GM23248 (cell line): Measurements from ENCODE around the gene ADM. TPM values are rescaled to one million over a fixed set of nuclear protein-coding genes. Genes with fewer than 3 reads are reported as not detected.

Experiments used
- DNase-seq: peaks from one replicate; pipeline ENCODE4 v3.0.0-alpha.2; 2015
- H2AFZ ChIP-seq: fragments of 200-600 bp; sonication (generic); 2 replicates; pipeline ENCODE4 v1.6.1; 2016; ENCODE audit warnings: antibody characterized with exemption
- H3F3A ChIP-seq: fragments of 200-600 bp; sonication (generic); 2 replicates; pipeline ENCODE4 v1.6.1; 2016; ENCODE audit warnings: mild to moderate bottlenecking, antibody characterized with exemption, mixed run types; ENCODE audit not compliant: insufficient read depth
- H3K27ac ChIP-seq: fragments of 200-600 bp; sonication (generic); 2 replicates; pipeline ENCODE4 v1.5.1; 2016; ENCODE audit warnings: mild to moderate bottlenecking
- H3K27me3 ChIP-seq: fragments of 200-600 bp; sonication (generic); replicated peaks from 2 replicates; pipeline ENCODE4 v1.6.1; 2016; ENCODE audit warnings: mild to moderate bottlenecking; ENCODE audit not compliant: insufficient read depth
- H3K36me3 ChIP-seq: fragments of 200-600 bp; sonication (generic); 2 replicates; pipeline ENCODE4 v1.6.1; 2016; ENCODE audit warnings: low read depth, mild to moderate bottlenecking
- H3K4me1 ChIP-seq: fragments of 200-600 bp; sonication (generic); 2 replicates; pipeline ENCODE4 v1.6.1; 2016; ENCODE audit warnings: mild to moderate bottlenecking; ENCODE audit not compliant: insufficient read depth
- H3K4me2 ChIP-seq: fragments of 200-600 bp; sonication (generic); one replicate; pipeline ENCODE4 v1.6.1; 2016; ENCODE audit warnings: mild to moderate bottlenecking; ENCODE audit not compliant: unreplicated experiment
- H3K4me3 ChIP-seq: fragments of 200-600 bp; sonication (generic); 2 replicates; pipeline ENCODE4 v1.5.1; 2016; ENCODE audit warnings: mild to moderate bottlenecking
- H3K79me2 ChIP-seq: fragments of 200-600 bp; sonication (generic); 2 replicates; pipeline ENCODE4 v1.6.1; 2016; ENCODE audit warnings: mild to moderate bottlenecking; ENCODE audit not compliant: insufficient read depth
- H3K9ac ChIP-seq: fragments of 200-600 bp; sonication (generic); 2 replicates; pipeline ENCODE4 v1.6.1; 2016; ENCODE audit warnings: mild to moderate bottlenecking
- H3K9me2 ChIP-seq: fragments of 200-600 bp; sonication (generic); 2 replicates; pipeline ENCODE4 v1.6.1; 2016; ENCODE audit warnings: mixed run types, mild to moderate bottlenecking, moderate library complexity; ENCODE audit not compliant: insufficient read depth
- H3K9me3 ChIP-seq: fragments of 200-600 bp; sonication (generic); one replicate; pipeline ENCODE4 v1.6.1; 2017; ENCODE audit warnings: low read depth
- H4K20me1 ChIP-seq: fragments of 200-600 bp; sonication (generic); 2 replicates; pipeline ENCODE4 v1.6.0; 2016; ENCODE audit not compliant: insufficient read depth
- EZH2 ChIP-seq: fragments of 200-600 bp; sonication (generic); IDR thresholded peaks from 2 replicates; pipeline ENCODE4 v1.6.1; 2018; ENCODE audit warnings: antibody characterized with exemption, mild to moderate bottlenecking; ENCODE audit not compliant: insufficient read depth, poor library complexity, severe bottlenecking
- EZH2phosphoT487 ChIP-seq: fragments of 200-600 bp; sonication (generic); IDR thresholded peaks from 2 replicates; pipeline ENCODE4 v1.6.1; 2018; ENCODE audit warnings: antibody characterized with exemption, moderate library complexity, mild to moderate bottlenecking, low read depth; ENCODE audit not compliant: insufficient read depth
- WGBS, 2 experiments: methylation state at CpG; one replicate each; pipeline ENCODE4 v1.1.6; 2015 to 2017; ENCODE audit warnings: low lambda C conversion rate in 2 of 2, low coverage in 1 of 2; ENCODE audit errors: missing lambda C conversion rate in 2 of 2; 5-methylcytosine and 5-hydroxymethylcytosine counted together
- in situ Hi-C: fragments of 300-500 bp; cut with MboI; formaldehyde crosslinking; loops from 2 replicates; pipeline ENCODE4 v1.15.0; 2020
- polyA plus RNA-seq: library from polyadenylated mRNA; unstranded; fragments of >200 nt; fragmentation: Nextera tagmentation; extraction: Ambion mirVana; gene quantifications from 2 replicates; pipeline ENCODE4 v1.2.1, GENCODE V29; 2016
- total RNA-seq: library from RNA; depleted of rRNA; stranded (reverse); fragments of >200 nt; shearing (Covaris generic); gene quantifications from 2 replicates; pipeline ENCODE4 v1.2.3, GENCODE V29; 2014

ADM gene
- total and polyA plus RNA-seq, 2 experiments from 2014 or later, result 451 to 551 TPM

- H3K4me3 ChIP-seq, result peak overlapping the region; percentile 96
- no peak overlapping the region for H2AFZ ChIP-seq
- peak overlapping the region; percentile 93 for H3K9ac ChIP-seq
- no peaks in the 10 kb centered on the region for H3K9me3 ChIP-seq
- H3K36me3 ChIP-seq, result peaks cover 30% of the 10 kb centered on the region
- H3K4me2 ChIP-seq, result peak overlapping the region; percentile 95
- TF ChIP-seq EZH2, result no peak
- TF ChIP-seq EZH2phosphoT487, result no peak
- no peaks in the 10 kb centered on the region for H3K27me3 ChIP-seq
- peak; percentile 81 for DNase-seq
- in situ Hi-C loops, result loop anchor here (25.0 kb wide), 1 partner anchor 315 kb away; no protein-coding TSS in a partner anchor
- 29 to 36% methylated on average over 9 of the region's 9 CpGs for WGBS, 2 experiments
- peak overlapping the region; percentile 91 for H3K27ac ChIP-seq
- peaks cover 20% of the 10 kb centered on the region for H3K4me1 ChIP-seq
- peaks cover 87% of the 10 kb centered on the region for H3K79me2 ChIP-seq
- H3K9me2 ChIP-seq, result no peaks in the 10 kb centered on the region
- peaks cover 40% of the 10 kb centered on the region for H3F3A ChIP-seq
- H4K20me1 ChIP-seq, result peaks cover 6% of the 10 kb centered on the region; the same call in 1 of the 2 replicates
These were observed 3.1 kb upstream of the ADM start for GRCh38 chr11:10301656-10302358.

GRCh38 chr11:10302359-10302743 is 2.5 kb upstream of the ADM start:
- in situ Hi-C loops, result loop anchor here (25.0 kb wide), 1 partner anchor 315 kb away; no protein-coding TSS in a partner anchor
- Histone ChIP-seq H3K36me3 (peaks cover 35% of the 10 kb centered on the region), H3K9me2 (no peaks in the 10 kb centered on the region), H3K27ac (peak overlapping the region; percentile 91), H3K4me3 (peak overlapping the region; percentile 96), H3K79me2 (peaks cover 87% of the 10 kb centered on the region), H3K4me1 (peaks cover 20% of the 10 kb centered on the region), H3K4me2 (peak overlapping the region; percentile 95), H3K9me3 (no peaks in the 10 kb centered on the region), H3F3A (peaks cover 40% of the 10 kb centered on the region), H4K20me1 (peaks cover 10% of the 10 kb centered on the region; the same call in 1 of the 2 replicates), H3K9ac (peak overlapping the region; percentile 93), H3K27me3 (no peaks in the 10 kb centered on the region), H2AFZ (peak overlapping the region; percentile 56)
- TF ChIP-seq EZH2 (no peak), EZH2phosphoT487 (no peak)
- 39 to 40% methylated on average over 10 of the region's 10 CpGs for WGBS, 2 experiments
- DNase-seq, result no peak

- H3K9me3 ChIP-seq, result no peaks in the 10 kb centered on the region
- peak overlapping the region; percentile 56 for H2AFZ ChIP-seq
- 1% methylated on average over 54 to 56 of the region's 56 CpGs for WGBS, 2 experiments
- peaks cover 35% of the 10 kb centered on the region for H3K36me3 ChIP-seq
- H3K4me2 ChIP-seq, result peak overlapping the region; percentile 95
- no peaks in the 10 kb centered on the region for H3K9me2 ChIP-seq
- peaks cover 84% of the 10 kb centered on the region for H3K79me2 ChIP-seq
- H4K20me1 ChIP-seq, result peaks cover 10% of the 10 kb centered on the region; the same call in 1 of the 2 replicates
- TF ChIP-seq EZH2phosphoT487, result 0 out of 2 replicates have a peak, but pooled peaks have one; percentile 48
- no peak for TF ChIP-seq EZH2
- peak overlapping the region; percentile 93 for H3K9ac ChIP-seq
- H3F3A ChIP-seq, result peaks cover 40% of the 10 kb centered on the region
- peak overlapping the region; percentile 96 for H3K4me3 ChIP-seq
- H3K4me1 ChIP-seq, result peaks cover 20% of the 10 kb centered on the region
- in situ Hi-C loops, result loop anchor here (25.0 kb wide), 1 partner anchor 316 kb away; no protein-coding TSS in a partner anchor
- H3K27me3 ChIP-seq, result no peaks in the 10 kb centered on the region
- DNase-seq, result peak; percentile 88
- H3K27ac ChIP-seq, result peak overlapping the region; percentile 91
These were observed 1.9 kb upstream of the ADM start for GRCh38 chr11:10302744-10303557.
